HL-60 (cell line): Measurements from ENCODE around the gene THRB.

ENCODE experiments used
- CTCF ChIP-seq: IDR thresholded peaks from one replicate; pipeline ENCODE4 v1.5.1; 2011; ENCODE audit warnings: low read length, control low read depth, inconsistent platforms; ENCODE audit not compliant: insufficient read depth
- GABPA ChIP-seq: IDR thresholded peaks from 2 replicates; pipeline ENCODE4 v1.6.1; 2012; ENCODE audit warnings: low read depth
- POLR2AphosphoS5 ChIP-seq: IDR thresholded peaks from 2 replicates; pipeline ENCODE4 v1.6.1; 2012; ENCODE audit warnings: low read depth
- REST ChIP-seq: IDR thresholded peaks from 2 replicates; pipeline ENCODE4 v1.6.1; 2012; ENCODE audit warnings: low read depth; ENCODE audit not compliant: insufficient replicate concordance
- SPI1 ChIP-seq: IDR thresholded peaks from 2 replicates; pipeline ENCODE4 v1.6.1; 2012; ENCODE audit warnings: low read depth, mild to moderate bottlenecking, borderline replicate concordance

GRCh38 chr3:24310887-24311286 is 183.8 kb downstream of the THRB start:
- TF ChIP-seq CTCF: no peak
- no peak for TF ChIP-seq POLR2AphosphoS5
- no peak for TF ChIP-seq GABPA
- TF ChIP-seq REST: no peak
- no peak for TF ChIP-seq SPI1
